Stimulated activated CD4-positive, alpha-beta T cell treated with anti-CD3 and anti-CD28 coated beads, Interleukin-2, amount 100 ng/mL, for 4 hours (primary cell): ENCODE measurements around the gene KLB.
"Not testable (repeated sequence)": the region's sequence is repeated elsewhere in the genome, so short reads cannot be mapped to it uniquely, and the experiment has no call there.

Experiments used
- DNase-seq: peaks from one replicate; pipeline ENCODE4 v3.0.0-alpha.2; 2020; ENCODE audit warnings: low read depth

The KLB gene

GRCh38 chr4:39406763-39407583 is at the start of gene KLB:
Gene KLB (plus strand): TSS chr4:39406930. CDS start chr4:39406950, 20 bp downstream.
- DNase-seq, result no peak

GRCh38 chr4:39357002-39357401 is 49.7 kb upstream of the KLB start:
- DNase-seq, result no peak

GRCh38 chr4:39360611-39361010 is 46.1 kb upstream of the KLB start:
- not testable (repeated sequence) for DNase-seq

GRCh38 chr4:39362827-39363226 is 43.9 kb upstream of the KLB start:
- DNase-seq, result no peak

- DNase-seq, result no peak
Measured at GRCh38 chr4:39363773-39364393, 42.8 kb upstream of the KLB start.

GRCh38 chr4:39365360-39365759 is 41.4 kb upstream of the KLB start:
- no peak for DNase-seq

- DNase-seq, result peak; percentile 91
Measured at GRCh38 chr4:39365830-39366771, 40.6 kb upstream of the KLB start, which contains the start of gene RFC1. Gene RFC1 (minus strand): TSS chr4:39366362. CDS start chr4:39366241, 121 bp downstream.

GRCh38 chr4:39367166-39367565 is 39.6 kb upstream of the KLB start:
- no peak for DNase-seq

- no peak for DNase-seq
Measured at GRCh38 chr4:39369301-39369700, 37.4 kb upstream of the KLB start.

GRCh38 chr4:39371209-39371608 is 35.5 kb upstream of the KLB start:
- not testable (repeated sequence) for DNase-seq

GRCh38 chr4:39375478-39375877 is 31.3 kb upstream of the KLB start:
- DNase-seq, result no peak

GRCh38 chr4:39383690-39384089 is 23.0 kb upstream of the KLB start:
- no peak for DNase-seq

- DNase-seq, result no peak
Measured at GRCh38 chr4:39384563-39384962, 22.2 kb upstream of the KLB start.

GRCh38 chr4:39390603-39391002 is 16.1 kb upstream of the KLB start:
- DNase-seq, result no peak

- DNase-seq, result no peak
Measured at GRCh38 chr4:39394706-39395105, 12.0 kb upstream of the KLB start.

- not testable (repeated sequence) for DNase-seq
Measured at GRCh38 chr4:39401640-39402039, 5.1 kb upstream of the KLB start.

- DNase-seq, result no peak
Measured at GRCh38 chr4:39407584-39407885, 805 bp downstream of the KLB start.

- no peak for DNase-seq
Measured at GRCh38 chr4:39410415-39410814, 3.7 kb downstream of the KLB start.

- DNase-seq, result not testable (repeated sequence)
Measured at GRCh38 chr4:39411561-39411960, 4.8 kb downstream of the KLB start.

- no peak for DNase-seq
Measured at GRCh38 chr4:39415678-39416283, 9.1 kb downstream of the KLB start.

- no peak for DNase-seq
Measured at GRCh38 chr4:39422247-39422646, 15.5 kb downstream of the KLB start.

- not testable (repeated sequence) for DNase-seq
Measured at GRCh38 chr4:39425297-39425696, 18.6 kb downstream of the KLB start.
